Endothelial cell of hepatic sinusoid (primary cell): Measurements from ENCODE around the gene IGFBP7.

Experiments used
- in situ Hi-C: cut with HindIII; loops from 2 replicates; pipeline ENCODE4 v1.10.0; 2017; ENCODE audit warnings: low sequenced_read_pairs

The IGFBP7 gene

DNA sequence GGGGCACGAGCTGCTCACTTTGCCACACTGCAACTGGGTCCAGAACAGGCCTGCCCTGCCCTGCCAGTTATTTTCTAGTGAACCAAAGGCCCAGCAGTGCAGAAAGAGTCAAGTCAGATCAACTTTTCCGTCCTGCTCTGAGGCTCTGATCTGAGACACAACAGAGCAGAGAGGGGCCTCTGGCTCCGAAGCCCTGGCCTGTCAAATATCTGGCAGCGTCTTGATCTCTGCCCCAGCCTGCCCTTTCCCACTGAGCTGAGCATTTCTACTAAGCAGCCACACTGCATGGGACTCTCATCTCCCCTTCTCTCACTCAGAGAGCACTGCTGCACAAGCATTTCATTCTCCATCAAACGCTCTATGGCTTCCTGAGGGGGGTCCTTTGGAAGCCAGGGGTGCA, 11.8 kb downstream of the IGFBP7 start:
- in situ Hi-C loops: no loop called here

DNA sequence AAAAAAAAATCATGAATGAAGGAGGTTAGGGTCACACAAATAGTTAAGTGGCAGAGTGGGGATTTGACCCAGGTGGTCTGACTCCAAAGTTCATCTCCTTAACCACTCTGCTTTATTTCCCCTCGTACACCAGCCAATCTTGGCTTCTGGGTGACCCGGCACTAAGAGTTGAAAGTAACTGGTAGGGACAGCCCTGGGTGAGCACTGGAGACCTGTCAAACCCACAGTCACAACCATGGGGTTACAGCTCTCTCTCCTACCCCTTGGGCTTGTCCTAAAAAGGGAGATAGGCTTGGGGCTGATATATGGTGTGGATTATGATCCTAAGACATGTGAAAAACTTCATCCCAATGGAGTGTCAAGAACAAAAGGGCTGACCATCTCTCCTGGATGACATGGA, 12.5 kb downstream of the IGFBP7 start:
- in situ Hi-C loops: no loop called here

DNA sequence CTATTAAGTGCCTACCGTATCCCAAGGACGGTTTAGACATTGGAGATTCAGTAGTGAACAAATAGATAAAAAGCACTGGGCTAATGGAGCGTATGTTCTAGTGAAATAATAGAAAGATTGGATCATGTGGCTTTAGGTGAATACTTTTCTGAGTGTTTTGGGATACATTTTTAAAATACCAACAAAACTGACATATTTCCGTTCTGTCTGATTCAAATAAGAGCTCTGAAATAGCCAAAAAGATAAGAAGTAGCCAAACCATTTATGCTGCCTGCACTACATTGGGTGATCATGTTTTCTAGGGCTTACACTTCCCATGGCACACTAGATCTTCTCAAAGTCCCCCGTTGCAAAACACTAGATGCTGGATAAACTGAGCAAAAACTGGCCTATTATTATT, 14.2 kb downstream of the IGFBP7 start:
- in situ Hi-C loops: no loop called here

DNA sequence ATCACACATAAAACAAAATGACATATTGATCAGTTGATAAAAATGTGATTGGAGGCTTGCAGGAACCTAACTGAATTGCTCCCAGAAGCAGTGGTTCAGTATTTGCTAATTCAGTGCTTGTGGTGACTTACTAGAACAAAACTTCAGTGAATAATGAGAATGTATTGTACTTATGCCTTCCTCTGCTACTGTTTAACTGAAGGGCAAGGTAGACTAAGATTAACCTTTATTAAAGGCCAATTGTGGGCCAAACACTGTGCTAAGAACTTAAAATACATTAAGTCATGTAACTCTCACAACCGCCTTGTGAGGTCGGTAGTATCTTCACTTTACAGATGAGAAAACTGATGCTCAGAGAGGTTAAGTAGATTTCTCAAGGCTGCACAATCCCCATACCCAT, 14.9 kb downstream of the IGFBP7 start:
- in situ Hi-C loops: no loop called here

DNA sequence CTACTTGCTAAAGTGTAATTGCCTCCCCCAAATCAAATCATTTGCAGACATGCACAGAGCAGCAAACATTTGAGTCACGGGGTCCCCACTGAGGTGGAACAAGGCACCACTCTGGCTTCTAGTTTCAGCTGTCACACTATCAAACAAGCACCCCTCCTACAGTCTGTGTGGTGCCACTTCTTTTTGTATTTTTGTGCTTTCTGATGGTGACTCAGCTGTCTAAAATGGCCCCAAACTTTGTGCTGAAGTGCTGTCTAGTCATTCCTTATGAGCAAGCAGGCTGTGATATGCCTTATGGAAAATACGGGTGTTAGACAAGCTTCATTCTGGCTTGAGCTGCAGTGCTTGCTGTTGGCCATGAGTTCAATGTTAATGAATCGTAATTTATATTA, 15.4 kb downstream of the IGFBP7 start:
- in situ Hi-C loops: no loop called here

DNA sequence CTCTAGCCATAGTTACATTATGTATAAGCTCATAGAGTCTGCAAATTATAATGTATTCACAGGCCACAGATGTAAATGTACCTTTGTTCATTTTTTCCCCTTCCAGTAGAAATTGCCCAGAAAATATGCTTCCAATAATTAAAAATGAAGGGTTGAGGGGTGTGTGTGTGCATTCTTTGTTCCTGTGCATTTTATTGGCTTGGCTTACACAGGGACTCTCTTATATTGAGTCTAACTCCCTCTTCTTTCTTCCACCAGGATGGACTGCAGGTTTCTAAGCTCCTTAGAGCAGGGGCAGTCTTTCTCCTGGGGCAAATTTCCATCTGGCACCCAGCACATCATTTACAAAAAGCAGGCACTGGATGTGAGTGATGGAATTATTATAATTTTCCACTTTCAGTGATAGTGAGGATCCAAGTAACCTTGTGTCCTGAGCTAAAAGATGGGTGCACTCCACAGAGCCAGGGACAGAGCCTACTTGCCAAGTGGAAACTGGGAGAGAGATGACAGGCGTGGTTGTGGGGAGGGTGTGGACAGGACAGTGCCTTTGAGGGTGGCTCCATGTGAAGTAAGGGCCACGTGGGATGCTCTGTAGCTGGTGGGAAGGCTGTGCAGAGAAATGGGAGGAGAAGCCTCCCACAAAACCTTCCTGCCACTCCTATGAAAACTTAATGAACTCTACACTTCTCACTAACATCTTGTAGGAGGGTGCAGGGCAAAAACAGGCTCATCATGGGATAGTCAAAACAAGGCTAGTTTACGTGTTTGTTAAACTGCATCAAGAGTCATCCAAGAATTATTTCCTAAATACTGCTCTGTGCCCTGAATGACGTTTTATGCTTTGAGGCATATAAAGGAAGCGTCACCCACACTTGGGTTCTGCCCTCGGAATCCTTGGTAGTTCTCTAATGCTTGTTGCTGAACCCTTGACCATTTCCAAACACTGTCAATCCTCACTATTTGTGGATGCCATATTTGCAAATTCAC, 16.0 kb downstream of the IGFBP7 start:
- in situ Hi-C loops: no loop called here

DNA sequence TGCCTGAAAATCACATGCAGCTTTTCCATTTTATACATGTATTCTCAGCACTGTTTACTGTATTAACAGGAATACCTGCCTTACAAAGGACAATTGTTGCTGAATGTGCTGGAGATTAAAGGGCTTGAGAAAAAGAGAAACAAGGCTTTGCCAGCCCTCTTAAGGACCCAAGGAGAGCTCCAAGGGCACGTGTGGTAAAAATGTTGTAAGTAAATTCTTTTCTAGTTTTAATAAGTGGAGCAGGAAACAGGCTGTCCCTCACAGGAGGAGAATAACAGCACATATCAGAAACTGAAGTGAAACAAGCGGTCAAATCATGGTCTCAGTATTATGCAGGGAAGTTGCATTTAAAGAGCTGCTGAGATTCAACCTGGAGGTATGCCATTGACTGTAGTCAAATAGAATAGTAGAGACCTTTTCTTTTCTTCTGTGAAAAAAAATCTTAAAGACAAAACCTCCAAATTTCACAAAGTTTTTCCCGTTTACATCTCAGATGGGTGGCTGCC, 18.5 kb downstream of the IGFBP7 start:
- in situ Hi-C loops: no loop called here

DNA sequence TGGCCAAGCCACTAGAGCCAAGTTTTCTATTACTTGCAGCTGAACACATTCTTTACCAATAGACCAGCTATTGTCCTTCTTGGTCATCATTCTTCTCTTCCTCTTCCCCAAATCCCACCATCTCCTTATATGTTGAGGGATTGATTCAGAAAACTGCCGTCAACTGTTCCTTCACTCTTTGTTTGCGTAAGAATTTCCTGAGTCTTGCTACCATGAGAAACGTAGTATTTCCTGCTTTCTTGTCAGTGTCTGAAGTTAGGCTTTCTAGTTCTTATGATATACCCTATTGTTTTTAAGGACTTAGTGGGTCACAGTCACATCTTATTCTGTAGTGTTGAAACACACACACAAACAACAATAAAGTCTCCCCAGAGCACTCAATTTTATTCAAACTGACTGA, 20.1 kb downstream of the IGFBP7 start:
- in situ Hi-C loops: no loop called here

DNA sequence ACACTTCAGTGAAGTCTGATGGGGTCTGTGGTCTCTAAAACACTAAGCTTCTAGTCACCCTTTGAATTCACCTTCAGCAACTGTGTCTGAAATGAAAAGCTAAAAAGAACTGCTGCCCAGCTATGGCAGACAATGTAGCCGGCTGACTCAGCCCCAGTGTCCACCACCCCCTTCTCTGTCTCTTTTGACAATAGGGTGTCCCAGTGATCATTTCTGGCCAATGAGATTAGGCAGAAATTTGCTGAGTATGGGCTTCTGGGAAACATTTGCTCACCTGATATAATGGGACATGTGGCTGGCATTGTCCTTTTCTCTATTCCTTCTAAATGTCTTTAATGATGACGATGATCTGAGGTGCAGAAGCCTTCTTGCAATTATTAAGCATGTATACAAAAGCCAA, 20.6 kb downstream of the IGFBP7 start:
- in situ Hi-C loops: no loop called here

DNA sequence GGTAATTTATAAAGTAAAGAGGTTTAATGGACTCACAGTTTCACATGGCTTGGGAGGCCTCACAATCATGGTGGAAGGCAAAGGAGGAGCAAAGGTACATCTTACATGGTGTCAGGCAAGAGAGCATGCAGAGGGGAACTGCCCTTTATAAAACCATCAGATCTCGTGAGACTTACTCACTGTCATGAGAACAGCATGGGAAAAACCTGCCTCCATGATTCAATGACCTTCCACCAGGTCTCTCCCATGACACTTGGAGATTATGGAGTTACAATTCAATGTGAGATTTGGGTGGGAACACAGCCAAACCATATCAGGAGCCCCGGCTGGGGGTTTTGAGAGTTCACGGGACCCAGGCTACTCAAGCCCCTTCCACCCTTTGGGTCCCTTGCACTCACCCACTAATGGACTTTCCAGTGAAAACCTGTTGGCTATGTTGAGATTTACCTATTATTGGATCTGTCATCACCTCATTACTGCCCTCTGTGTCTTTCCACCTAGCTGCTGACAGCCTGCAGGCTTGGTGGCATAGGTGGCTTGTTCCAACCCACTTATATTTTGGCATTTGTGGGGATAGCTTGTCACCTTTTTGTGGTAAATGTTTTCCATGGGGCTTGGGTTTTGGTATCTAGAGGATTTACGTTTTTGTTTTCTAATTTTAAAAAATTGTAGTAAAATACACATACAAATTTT, 24.0 kb downstream of the IGFBP7 start:
- in situ Hi-C loops: no loop called here

DNA sequence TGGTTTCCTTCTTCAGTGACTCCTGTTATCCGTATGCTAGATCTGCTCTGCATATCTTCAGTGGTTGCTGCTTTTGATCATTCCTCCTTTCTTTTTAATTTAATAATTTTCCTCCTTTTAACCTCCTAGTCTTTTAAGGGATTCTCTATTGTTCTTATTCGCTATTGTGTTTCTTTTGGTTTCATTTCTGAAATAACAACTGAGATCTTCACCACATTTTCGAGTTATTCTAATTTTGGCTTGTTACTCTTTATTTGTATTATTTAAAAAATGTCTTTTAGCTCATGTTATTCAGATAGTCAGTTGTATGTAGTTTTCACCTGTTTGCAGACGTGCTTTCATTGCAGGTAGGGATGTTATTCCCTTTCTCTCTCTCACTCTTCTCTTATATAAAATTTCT, 24.9 kb downstream of the IGFBP7 start:
- in situ Hi-C loops: no loop called here

DNA sequence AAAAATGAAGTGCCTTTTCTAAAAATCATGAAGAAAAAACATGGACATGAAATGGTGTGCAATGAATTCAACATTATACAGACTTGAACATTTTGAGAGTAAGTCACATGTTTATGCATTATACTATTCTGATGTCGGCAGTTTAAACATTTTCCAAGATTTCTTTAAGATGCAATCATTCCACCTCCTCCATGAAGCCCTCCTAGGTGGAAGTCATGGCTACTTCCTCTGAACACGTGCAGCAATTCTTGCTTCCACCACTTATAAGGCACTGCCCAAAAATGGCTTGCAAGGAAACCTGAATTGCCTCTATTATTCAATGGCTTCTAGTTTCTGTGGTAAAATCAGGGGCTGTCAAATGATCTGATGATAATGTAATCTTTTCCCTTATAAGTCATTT, 25.8 kb downstream of the IGFBP7 start:
- in situ Hi-C loops: no loop called here

DNA sequence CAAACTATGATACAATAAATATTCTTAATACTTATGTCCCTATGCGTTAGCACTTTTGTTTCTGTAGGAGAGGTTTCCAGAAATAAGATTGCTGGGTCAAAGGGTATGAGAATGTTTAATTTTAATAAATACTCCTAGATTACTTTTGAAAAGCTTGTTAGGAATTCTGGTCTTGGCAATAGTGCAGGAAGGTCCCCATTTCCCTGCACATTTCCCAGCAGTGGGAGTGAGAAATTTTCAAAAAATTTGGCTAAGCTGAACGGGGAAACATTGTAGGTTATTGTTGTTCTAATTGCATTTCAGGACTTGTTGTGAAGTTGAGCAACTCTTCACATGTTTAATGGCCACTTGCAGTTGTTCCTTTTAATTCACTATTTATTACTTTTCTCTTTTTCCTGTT, 27.1 kb downstream of the IGFBP7 start:
- in situ Hi-C loops: no loop called here

DNA sequence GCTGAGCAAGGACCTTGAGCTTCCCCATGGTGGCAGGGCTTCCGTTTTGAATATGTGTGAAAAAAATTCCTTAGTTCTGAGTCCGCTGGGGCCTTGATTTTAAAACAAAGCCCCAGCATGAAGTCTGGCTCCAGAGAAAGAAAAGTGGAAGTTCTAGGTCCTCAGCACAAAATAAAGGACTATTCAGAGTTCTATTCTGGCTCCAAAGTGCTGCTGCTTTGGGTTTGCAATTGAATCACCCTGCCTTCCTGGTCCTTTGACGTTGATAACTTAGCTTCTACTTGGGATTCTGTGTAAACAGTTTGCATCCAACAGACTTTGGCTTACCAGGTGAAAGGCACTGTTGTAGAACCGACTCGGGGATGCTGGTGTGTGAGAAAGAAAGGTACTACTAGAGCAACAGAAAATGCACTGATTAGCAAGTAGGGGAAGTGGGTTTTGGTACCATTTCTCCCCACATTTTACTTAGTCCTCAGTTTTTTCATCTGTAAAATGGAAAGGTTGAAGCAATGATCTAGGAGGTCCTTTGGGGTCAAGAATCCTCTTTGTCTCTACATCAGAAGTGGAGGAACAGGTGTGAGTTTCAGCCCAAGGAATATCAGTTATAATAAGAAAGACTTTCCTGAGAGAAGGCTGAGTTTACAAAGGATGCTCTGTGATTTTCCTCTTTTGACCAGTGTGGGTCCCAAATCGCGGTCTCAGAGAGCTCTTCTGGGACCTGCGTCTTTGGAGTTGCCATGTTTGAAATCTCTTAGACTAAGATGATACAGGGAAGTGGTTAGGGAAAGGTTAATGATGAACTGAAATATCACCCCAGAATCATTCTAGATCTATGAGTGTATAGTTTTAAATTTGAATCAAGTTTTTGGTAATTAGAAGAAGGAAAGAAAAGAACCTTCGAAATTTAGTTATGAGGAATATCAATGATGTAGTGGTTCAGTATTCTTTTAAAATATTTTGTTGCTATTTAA, 28.2 kb downstream of the IGFBP7 start:
- in situ Hi-C loops: no loop called here

DNA sequence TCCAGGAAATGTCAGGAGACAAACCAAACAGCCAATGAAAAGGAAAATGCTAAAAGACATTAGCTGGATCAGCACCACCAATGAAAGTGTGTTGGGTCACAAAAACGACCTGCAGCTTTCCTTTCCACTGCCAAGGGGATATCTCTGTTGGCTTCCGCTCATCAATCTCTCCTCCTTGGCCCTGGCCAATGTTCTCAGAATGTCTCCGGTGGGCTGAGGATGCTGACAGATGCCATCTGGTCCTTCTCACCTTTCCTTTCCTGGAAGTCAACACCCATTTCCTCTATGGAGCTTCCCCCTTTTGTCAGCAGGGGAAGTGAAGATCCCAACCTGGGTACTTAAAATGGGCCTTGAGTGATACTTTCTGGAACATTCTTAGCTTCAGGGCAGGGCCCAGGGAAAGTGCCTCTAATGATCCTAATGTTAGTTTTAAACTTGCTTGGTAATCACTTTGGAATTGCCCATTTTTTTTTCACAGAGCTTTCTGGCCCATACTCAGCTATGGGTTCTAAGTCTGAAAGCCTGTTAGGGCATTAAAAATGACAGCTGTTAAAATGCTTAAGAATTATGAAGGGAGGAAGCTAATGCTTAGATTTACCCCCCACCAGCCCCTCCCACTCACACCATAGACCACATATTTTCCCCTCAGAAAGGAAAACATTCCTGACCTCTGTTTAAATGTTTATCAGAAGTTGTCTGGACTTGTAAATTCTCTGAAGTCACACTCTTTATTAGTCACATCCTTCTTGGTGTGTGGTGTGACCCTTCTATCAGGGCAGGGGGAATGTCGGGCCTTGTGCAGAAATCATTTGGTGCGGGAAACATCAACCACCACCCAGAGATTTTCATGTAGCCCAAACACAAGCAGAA, 29.2 kb downstream of the IGFBP7 start:
- in situ Hi-C loops: no loop called here

DNA sequence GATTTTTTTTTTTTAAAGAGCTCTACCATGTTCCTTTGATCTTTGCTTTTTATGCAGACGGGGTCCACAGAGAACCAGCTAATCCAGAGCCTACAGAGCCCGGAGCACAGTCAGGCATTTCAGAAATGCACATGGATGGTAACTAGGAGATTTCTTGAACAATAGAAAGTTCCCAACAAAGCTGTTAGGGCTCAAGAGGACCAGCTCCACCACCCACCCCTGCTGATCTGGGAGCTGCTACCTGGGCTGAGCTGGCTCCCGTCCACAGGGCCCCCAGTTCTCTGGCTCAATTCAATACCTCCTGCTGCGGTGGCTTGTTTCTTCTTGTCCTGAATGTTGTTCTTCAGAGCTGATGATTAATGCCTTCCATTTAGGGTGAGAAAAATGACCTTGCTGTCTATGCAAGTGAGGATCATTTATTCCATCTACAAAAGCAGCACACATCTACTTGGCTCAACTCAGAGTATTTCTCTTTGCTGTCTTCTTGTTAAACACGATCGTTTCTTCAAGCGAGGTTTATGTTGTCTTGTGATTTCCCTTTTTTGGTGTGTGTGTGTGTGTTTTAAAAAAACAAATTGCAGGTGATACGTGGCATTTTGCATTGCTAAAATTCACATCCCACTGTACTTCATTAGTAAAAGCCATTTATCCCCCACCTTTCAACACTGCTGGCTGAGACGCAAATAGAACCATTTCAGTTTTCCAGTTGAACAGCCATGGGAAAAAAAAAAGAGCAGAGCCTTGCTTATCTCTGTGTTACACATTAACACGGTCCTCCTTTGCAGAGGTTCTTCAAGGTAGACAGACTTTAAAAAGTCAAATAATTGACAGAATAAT, 31.3 kb downstream of the IGFBP7 start:
- in situ Hi-C loops: no loop called here

DNA sequence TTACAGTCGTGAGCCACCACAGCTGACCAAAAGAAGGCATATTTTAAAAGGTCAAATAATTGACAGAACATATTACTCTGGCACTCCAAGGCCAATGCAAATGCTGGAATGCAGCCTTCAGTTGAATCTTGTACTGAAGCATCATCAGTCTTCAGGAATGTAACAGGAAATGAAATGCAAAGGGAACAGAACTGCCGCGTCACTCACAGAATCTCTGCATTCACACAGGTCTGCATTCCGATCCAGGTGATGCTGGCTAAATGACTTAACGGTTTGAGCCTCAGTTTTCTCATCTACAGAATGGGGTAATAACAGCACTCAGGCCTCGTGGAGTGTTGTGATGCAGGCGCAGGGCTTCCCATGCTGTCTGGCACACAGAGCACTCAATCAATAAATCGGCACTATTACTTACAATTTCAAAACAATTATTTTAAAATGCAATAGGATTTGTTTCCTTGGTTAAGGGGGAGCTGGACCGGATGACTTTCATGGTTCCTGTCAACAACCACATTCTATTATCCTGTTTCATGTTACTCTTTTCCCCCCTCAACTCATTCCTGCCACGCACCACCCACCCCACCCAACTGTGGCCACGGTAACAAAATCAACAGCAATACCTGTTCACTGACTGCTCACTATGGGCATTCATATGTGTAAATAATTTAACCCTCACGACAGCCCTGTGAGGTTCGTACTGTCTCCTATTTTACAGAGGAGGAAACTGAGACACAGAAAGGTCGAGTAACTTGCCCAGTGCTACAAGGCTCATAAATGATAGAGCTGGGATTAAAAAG, 32.4 kb downstream of the IGFBP7 start:
- in situ Hi-C loops: no loop called here

DNA sequence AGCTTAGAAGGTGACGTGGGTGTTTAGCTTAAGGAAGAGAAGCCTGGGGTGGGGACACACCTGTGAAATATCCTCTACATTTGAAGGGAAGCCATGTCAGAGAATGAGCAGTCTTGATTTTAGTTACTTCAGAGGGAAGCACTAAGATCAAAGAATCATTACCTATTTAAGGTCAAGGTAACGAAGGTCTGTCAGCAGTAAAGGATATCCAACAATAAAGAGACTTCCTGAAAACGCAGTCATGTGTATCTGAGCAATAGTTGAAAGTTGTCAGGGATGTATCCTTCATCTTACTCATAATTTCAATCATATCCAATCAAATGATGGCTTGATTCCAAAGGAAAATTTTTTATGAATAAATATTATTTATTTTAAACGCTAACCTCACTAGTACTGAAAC, 33.5 kb downstream of the IGFBP7 start:
- in situ Hi-C loops: no loop called here
